ENCODE data around the gene SIK2. TPM values are rescaled to one million over a fixed set of nuclear protein-coding genes. Genes with fewer than 3 reads are reported as not detected.

Gene SIK2
- total RNA-seq, 4 donors from 2014 or later, result 20.7 to 35.0 (median 26.8) TPM

DNA sequence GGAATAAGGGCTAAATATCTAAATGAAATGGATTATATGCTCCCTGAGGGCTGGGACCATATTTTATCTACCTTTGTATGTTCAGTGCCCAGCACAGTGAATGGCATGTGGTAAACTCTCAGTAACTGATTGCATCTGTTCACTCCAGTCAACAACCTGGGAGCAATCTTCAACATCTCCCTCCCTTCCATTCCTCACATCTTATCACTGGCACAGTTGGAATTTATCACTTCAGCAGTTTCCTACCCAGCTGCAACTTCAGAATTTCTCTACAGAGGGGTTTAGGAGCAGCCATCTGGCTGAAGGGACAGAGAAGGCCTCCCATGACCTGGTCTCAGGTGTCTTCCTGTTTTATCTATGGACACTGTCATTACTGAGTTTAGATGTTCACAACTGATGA lies 9.8 kb upstream of the SIK2 start:
- no peak for TF ChIP-seq POLR2A (IDR thresholded peaks at IDR 0.05)
- TF ChIP-seq, protein P1, sequence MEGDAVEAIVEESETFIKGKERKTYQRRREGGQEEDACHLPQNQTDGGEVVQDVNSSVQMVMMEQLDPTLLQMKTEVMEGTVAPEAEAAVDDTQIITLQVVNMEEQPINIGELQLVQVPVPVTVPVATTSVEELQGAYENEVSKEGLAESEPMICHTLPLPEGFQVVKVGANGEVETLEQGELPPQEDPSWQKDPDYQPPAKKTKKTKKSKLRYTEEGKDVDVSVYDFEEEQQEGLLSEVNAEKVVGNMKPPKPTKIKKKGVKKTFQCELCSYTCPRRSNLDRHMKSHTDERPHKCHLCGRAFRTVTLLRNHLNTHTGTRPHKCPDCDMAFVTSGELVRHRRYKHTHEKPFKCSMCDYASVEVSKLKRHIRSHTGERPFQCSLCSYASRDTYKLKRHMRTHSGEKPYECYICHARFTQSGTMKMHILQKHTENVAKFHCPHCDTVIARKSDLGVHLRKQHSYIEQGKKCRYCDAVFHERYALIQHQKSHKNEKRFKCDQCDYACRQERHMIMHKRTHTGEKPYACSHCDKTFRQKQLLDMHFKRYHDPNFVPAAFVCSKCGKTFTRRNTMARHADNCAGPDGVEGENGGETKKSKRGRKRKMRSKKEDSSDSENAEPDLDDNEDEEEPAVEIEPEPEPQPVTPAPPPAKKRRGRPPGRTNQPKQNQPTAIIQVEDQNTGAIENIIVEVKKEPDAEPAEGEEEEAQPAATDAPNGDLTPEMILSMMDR (IDR thresholded peaks at IDR 0.05), result no peak
- H3K9me3 ChIP-seq, result no peaks in the 10 kb centered on the region
- H3K36me3 ChIP-seq, result no peaks in the 10 kb centered on the region
- no peak for DNase-seq
- no peaks in the 10 kb centered on the region for H3K27me3 ChIP-seq
- no peak overlapping the region for H3K4me3 ChIP-seq (replicated peaks in 1 of 3)
- intact Hi-C loops (cut with DNase I), result no loop called here
- no peaks in the 10 kb centered on the region for H3K4me1 ChIP-seq
- H3K27ac ChIP-seq, result no peak overlapping the region

DNA sequence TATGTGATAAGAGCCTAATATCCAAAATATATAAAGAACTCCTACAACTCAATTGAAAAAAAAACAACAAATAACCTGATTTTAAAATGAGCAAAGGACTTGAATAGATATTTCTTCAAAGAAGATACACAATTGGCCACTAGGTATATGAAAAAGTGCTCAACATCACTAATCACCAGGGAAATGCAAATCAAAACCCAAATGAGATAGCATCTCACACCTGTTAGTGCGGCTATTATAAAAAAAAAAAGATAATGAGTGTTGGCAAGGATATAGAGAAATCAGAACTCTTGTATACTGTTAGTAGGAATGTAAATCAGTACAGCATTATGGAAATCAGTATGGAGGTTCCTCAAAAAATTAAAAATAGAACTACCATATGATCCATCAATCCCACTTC lies 5.9 kb upstream of the SIK2 start:
- H3K9me3 ChIP-seq, result no peaks in the 10 kb centered on the region
- TF ChIP-seq, protein P1 (IDR thresholded peaks at IDR 0.05), result no peak
- no peak for TF ChIP-seq POLR2A (IDR thresholded peaks at IDR 0.05)
- H3K27me3 ChIP-seq, result no peaks in the 10 kb centered on the region
- no peak overlapping the region for H3K27ac ChIP-seq
- no peak for DNase-seq
- no peak overlapping the region for H3K4me3 ChIP-seq (replicated peaks in 1 of 3)
- H3K36me3 ChIP-seq, result no peaks in the 10 kb centered on the region
- H3K4me1 ChIP-seq, result no peaks in the 10 kb centered on the region
- WGBS, 2 donors, result 94 to 98% methylated on average over 1 of the region's 1 CpG
- intact Hi-C loops (cut with DNase I), result no loop called here

DNA sequence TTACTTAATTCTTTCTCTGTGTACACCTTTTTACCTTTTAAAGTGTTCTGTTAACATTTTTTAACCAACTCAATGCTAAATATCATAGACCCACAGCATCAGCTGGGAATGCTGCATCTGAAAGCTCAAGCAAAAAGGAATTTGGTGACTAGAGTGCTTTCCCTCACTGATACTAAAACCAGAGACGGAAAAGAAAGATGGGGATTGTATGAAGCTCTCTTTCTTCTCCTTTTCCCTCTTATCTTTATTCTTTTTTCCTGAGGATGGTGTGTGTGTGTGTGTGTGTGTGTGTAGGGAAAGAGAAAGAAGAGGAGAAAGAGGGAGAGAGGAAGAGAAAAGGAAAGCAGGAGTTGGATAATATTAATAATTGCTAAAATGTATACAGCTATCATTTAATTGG lies 4.1 kb upstream of the SIK2 start:
- WGBS, 2 donors, result 57 to 70% methylated on average over 1 of the region's 1 CpG
- H3K9me3 ChIP-seq, result no peaks in the 10 kb centered on the region
- DNase-seq, result no peak
- intact Hi-C loops (cut with DNase I), result no loop called here
- H3K27me3 ChIP-seq, result no peaks in the 10 kb centered on the region
- H3K27ac ChIP-seq, result no peak overlapping the region
- no peaks in the 10 kb centered on the region for H3K36me3 ChIP-seq
- TF ChIP-seq POLR2A (IDR thresholded peaks at IDR 0.05), result no peak
- TF ChIP-seq, protein P1 (IDR thresholded peaks at IDR 0.05), result no peak
- H3K4me1 ChIP-seq, result peaks cover 0 to 4% of the 10 kb centered on the region in 2 donors
- H3K4me3 ChIP-seq (replicated peaks in 1 of 3), result no peak overlapping the region

DNA sequence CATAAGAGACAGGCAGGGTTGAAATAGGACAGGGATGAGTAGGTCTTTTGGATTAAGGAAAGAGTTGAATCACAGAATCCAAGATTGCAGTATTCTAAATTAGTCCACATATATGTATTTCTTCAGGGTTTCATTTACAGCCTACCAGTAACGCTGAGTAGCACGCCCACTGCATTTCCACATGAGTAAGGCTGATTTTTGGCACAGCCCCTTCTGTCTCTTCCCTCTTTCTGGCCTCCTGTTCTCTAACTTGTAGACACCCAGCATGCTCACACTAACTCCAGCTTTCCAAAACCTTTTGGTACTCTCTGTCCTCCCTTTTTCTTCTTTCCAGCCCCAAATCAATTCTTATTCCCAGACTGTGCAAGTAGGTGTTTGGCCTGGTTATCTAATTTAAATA lies 3.7 kb upstream of the SIK2 start:
- Histone ChIP-seq H3K4me1 (peaks cover 4% of the 10 kb centered on the region in 2 donors), H3K9me3 (no peaks in the 10 kb centered on the region), H3K4me3 (replicated peaks in 1 of 3) (no peak overlapping the region), H3K27ac (no peak overlapping the region), H3K27me3 (no peaks in the 10 kb centered on the region), H3K36me3 (no peaks in the 10 kb centered on the region)
- TF ChIP-seq POLR2A (IDR thresholded peaks at IDR 0.05), result no peak
- TF ChIP-seq, protein P1 (IDR thresholded peaks at IDR 0.05), result no peak
- no peak for DNase-seq
- intact Hi-C loops (cut with DNase I), result no loop called here
- 60 to 72% methylated on average over 2 of the region's 2 CpGs for WGBS, 2 donors

DNA sequence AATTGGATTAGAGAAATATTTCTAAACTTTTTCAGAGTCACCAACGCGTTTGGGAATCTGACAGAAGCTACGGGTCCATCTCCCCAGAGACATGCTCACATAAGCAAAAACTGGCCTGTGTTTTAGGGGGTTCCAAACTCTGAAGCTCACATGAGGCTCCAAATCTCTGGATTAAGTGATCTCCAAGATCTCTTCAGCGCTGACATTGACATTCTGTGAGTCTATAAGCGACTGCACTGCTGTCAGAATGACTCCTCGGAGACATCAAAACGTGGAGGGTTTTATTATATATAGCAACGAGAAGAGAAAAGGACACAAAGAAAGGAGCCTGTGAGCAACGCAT lies 642 bp upstream of the SIK2 start:
- Histone ChIP-seq H3K4me1 (peaks cover 13 to 15% of the 10 kb centered on the region in 2 donors), H3K9me3 (no peaks in the 10 kb centered on the region), H3K4me3 (replicated peaks in 1 of 3) (peak overlapping the region in 2 of 3 donors; percentile 1 to 97), H3K27me3 (no peaks in the 10 kb centered on the region), H3K36me3 (no peaks in the 10 kb centered on the region), H3K27ac (peak overlapping the region; percentile 9 to 100 (median 98))
- 23 to 24% methylated on average over 9 of the region's 9 CpGs for WGBS, 2 donors
- intact Hi-C loops (cut with DNase I), result loop anchor here (5.0 kb wide), 2 partner anchors 176 to 236 kb away; no protein-coding TSS in a partner anchor
- no peak for DNase-seq
- TF ChIP-seq POLR2A (IDR thresholded peaks at IDR 0.05), result no peak
- TF ChIP-seq, protein P1 (IDR thresholded peaks at IDR 0.05), result no peak

All from thyroid gland (tissue), 4 donors.